HepG2 (cell line): ENCODE data around the gene PYGB. TPM values are rescaled to one million over a fixed set of nuclear protein-coding genes. Genes with fewer than 3 reads are reported as not detected.
A peak's percentile ranks its signal among the peaks of the same experiment; 100 is the strongest.

Experiments
- ATAD3A ChIP-seq: sonication (generic); formaldehyde crosslinking; IDR thresholded peaks from 2 replicates; pipeline ENCODE4 v1.4.0; 2020; ENCODE audit warnings: missing genetic modification reagents
- CHCHD3 ChIP-seq: sonication (generic); formaldehyde crosslinking; IDR thresholded peaks from 2 replicates; pipeline ENCODE4 v1.8.0; 2022; ENCODE audit warnings: mild to moderate bottlenecking, missing genetic modification reagents, moderate library complexity
- GMEB2 ChIP-seq: IDR thresholded peaks from 2 replicates; pipeline ENCODE4 v1.6.1; 2016; ENCODE audit warnings: missing biosample characterization, missing genetic modification reagents, low read depth
- HNRNPK ChIP-seq: fragments of 200-400 bp; formaldehyde crosslinking; IDR thresholded peaks from 2 replicates; pipeline ENCODE4 v1.6.1; 2018; ENCODE audit warnings: low read length, low read depth, moderate library complexity, mild to moderate bottlenecking; ENCODE audit not compliant: poor library complexity, severe bottlenecking
- NFRKB ChIP-seq: fragments of 450-650 bp; IDR thresholded peaks from 2 replicates; pipeline ENCODE4 v1.6.1; 2017
- PCBP1 ChIP-seq: fragments of 200-400 bp; formaldehyde crosslinking; IDR thresholded peaks from 2 replicates; pipeline ENCODE4 v1.6.1; 2017; ENCODE audit warnings: mild to moderate bottlenecking, low read depth, low read length, borderline replicate concordance
- RFX5 ChIP-seq: IDR thresholded peaks from 2 replicates; pipeline ENCODE4 v1.6.1; 2011; ENCODE audit warnings: low read depth, low read length, improper control_type of control experiment
- SMARCC2 ChIP-seq: fragments of 450-650 bp; IDR thresholded peaks from 2 replicates; pipeline ENCODE4 v1.6.1; 2017; ENCODE audit warnings: antibody characterized with exemption, mild to moderate bottlenecking
- SNAPC2 ChIP-seq: sonication (generic); formaldehyde crosslinking; IDR thresholded peaks from 2 replicates; pipeline ENCODE4 v1.8.1; 2022; ENCODE audit warnings: mild to moderate bottlenecking, missing genetic modification reagents
- UBTF ChIP-seq: sonication (generic); formaldehyde crosslinking; IDR thresholded peaks from 2 replicates; pipeline ENCODE4 v1.4.0; 2020; ENCODE audit warnings: mild to moderate bottlenecking, missing genetic modification reagents
- ZBED4 ChIP-seq: sonication (generic); formaldehyde crosslinking; IDR thresholded peaks from 2 replicates; pipeline ENCODE4 v1.4.0; 2020; ENCODE audit warnings: missing genetic modification reagents, borderline replicate concordance
- ZBTB20 ChIP-seq: sonication (generic); formaldehyde crosslinking; IDR thresholded peaks from 2 replicates; pipeline ENCODE4 v1.8.1; 2023; ENCODE audit warnings: missing genetic modification reagents, low read depth, mild to moderate bottlenecking, borderline replicate concordance
- ZNF18 ChIP-seq: sonication (generic); formaldehyde crosslinking; IDR thresholded peaks from 2 replicates; pipeline ENCODE4 v1.8.0; 2022; ENCODE audit warnings: mild to moderate bottlenecking, missing genetic modification reagents; ENCODE audit not compliant: insufficient replicate concordance
- ZNF230 ChIP-seq: sonication (generic); formaldehyde crosslinking; IDR thresholded peaks from 2 replicates; pipeline ENCODE4 v1.4.0; 2020; ENCODE audit warnings: mild to moderate bottlenecking, missing genetic modification reagents
- ZNF232 ChIP-seq: sonication (generic); formaldehyde crosslinking; IDR thresholded peaks from 2 replicates; pipeline ENCODE4 v1.4.0; 2020; ENCODE audit warnings: missing genetic modification reagents, borderline replicate concordance
- ZNF30 ChIP-seq: sonication (generic); formaldehyde crosslinking; IDR thresholded peaks from 2 replicates; pipeline ENCODE4 v1.5.0; 2020; ENCODE audit warnings: mild to moderate bottlenecking, missing genetic modification reagents
- ZNF446 ChIP-seq: sonication (generic); formaldehyde crosslinking; IDR thresholded peaks from 2 replicates; pipeline ENCODE4 v1.5.0; 2020; ENCODE audit warnings: mild to moderate bottlenecking, missing genetic modification reagents
- ZNF501 ChIP-seq: sonication (generic); formaldehyde crosslinking; IDR thresholded peaks from 2 replicates; pipeline ENCODE4 v1.5.1; 2020; ENCODE audit warnings: mild to moderate bottlenecking, moderate library complexity, missing genetic modification reagents
- ZNF614 ChIP-seq: IDR thresholded peaks from 2 replicates; pipeline ENCODE4 v1.6.1; 2018; ENCODE audit warnings: missing biosample characterization, missing genetic modification reagents, inconsistent platforms, borderline replicate concordance
- ZNF629 ChIP-seq: sonication (generic); formaldehyde crosslinking; conservative IDR thresholded peaks from 2 replicates; pipeline ENCODE4 v1.5.0; 2020; ENCODE audit warnings: missing genetic modification reagents
- polyA plus RNA-seq, 8 experiments: library from polyadenylated mRNA; depleted of rRNA in 3 of 8; stranded (reverse) in 7 of 8; unstranded in 1 of 8; fragments of >200 nt; fragmentation: Illumina TruSeq in 4 of 8; extraction: Trizol in 4 of 8; gene quantifications; 2 replicates each; pipeline versions ENCODE4 v1.2.1 to v1.2.3, GENCODE V29; 2011 to 2016; ENCODE audit warnings: low read depth in 4 of 8, missing spikeins in 1 of 8, mixed read lengths in 1 of 8; ENCODE audit not compliant: insufficient read depth in 1 of 8
- total RNA-seq, 5 experiments: library from RNA; depleted of rRNA; stranded (reverse); fragments of >200 nt; fragmentation: Illumina TruSeq; extraction: Trizol; gene quantifications; 2 replicates each; pipeline ENCODE4 v1.2.3, GENCODE V29; 2016; ENCODE audit warnings: low read depth in 1 of 5

PYGB gene
- total and polyA plus RNA-seq, 2 of the 13 experiments (the other 11 are each of a cell fraction or from before 2014, with no cell fraction given), result 24.2 to 86.3 TPM

GRCh38 chr20:25247956-25248785, at the start of gene PYGB (continued):
- TF ChIP-seq UBTF, result peak; percentile 98
- TF ChIP-seq NFRKB, result no peak
- peak; percentile 93; the same call in 1 of the 2 replicates for TF ChIP-seq ATAD3A (CRISPR knock-in tag)
- peak; percentile 94; the same call in 1 of the 2 replicates for TF ChIP-seq ZNF614 (CRISPR knock-in tag)
- peak; percentile 87; the same call in 1 of the 2 replicates for TF ChIP-seq ZBTB20
- TF ChIP-seq ZNF446 (CRISPR knock-in tag), result peak; percentile 96
- peak; percentile 99 for TF ChIP-seq CHCHD3 (CRISPR knock-in tag)
- peak; percentile 60; the same call in 1 of the 2 replicates for TF ChIP-seq GMEB2 (CRISPR knock-in tag)
- peak; percentile 29; the same call in 1 of the 2 replicates for TF ChIP-seq PCBP1
- peak; percentile 97 for TF ChIP-seq ZNF232 (CRISPR knock-in tag)
- no peak for TF ChIP-seq HNRNPK
- TF ChIP-seq SMARCC2, result no peak
- TF ChIP-seq RFX5, result 0 out of 2 replicates have a peak, but pooled peaks have one; percentile 27
- TF ChIP-seq ZNF629 (CRISPR knock-in tag), result peak; percentile 67
- peak; percentile 87 for TF ChIP-seq SNAPC2 (CRISPR knock-in tag)
- TF ChIP-seq ZNF30, result no peak
- TF ChIP-seq ZNF501, result peak; percentile 25; the same call in 1 of the 2 replicates
- TF ChIP-seq ZBED4 (CRISPR knock-in tag), result no peak; the same call in 1 of the 2 replicates
- TF ChIP-seq ZNF18 (CRISPR knock-in tag), result peak; percentile 93
- peak; percentile 88 for TF ChIP-seq ZNF230 (CRISPR knock-in tag)
